Activated gamma-delta T cell treated with anti-CD3 and anti-CD28 coated beads, Interleukin-2, amount 50 U/mL, for 16 hours (primary cell): ENCODE measurements around the gene ROR2.

ENCODE experiments used
- DNase-seq: peaks from one replicate; pipeline ENCODE4 v3.0.0-alpha.2; 2020; ENCODE audit warnings: low read depth

The ROR2 gene

DNA sequence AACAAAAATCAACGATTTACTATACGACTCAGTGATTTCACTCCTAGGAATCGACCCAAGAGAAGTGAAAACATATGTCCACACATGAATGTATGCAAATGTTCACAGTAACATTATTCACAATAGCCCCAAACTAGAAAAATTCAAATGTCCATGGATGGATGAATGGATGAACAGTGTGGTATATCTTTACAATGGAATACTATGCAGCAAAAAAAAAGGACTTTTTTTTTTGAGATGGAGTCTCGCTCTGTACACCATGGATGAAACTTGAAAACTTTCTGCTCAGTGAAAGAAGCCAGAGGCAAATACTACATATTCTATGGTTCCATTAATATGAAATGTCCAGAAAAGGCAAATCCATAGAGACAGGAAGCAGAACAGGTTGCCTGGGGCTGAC, 233.8 kb downstream of the ROR2 start:
- no peak for DNase-seq

DNA sequence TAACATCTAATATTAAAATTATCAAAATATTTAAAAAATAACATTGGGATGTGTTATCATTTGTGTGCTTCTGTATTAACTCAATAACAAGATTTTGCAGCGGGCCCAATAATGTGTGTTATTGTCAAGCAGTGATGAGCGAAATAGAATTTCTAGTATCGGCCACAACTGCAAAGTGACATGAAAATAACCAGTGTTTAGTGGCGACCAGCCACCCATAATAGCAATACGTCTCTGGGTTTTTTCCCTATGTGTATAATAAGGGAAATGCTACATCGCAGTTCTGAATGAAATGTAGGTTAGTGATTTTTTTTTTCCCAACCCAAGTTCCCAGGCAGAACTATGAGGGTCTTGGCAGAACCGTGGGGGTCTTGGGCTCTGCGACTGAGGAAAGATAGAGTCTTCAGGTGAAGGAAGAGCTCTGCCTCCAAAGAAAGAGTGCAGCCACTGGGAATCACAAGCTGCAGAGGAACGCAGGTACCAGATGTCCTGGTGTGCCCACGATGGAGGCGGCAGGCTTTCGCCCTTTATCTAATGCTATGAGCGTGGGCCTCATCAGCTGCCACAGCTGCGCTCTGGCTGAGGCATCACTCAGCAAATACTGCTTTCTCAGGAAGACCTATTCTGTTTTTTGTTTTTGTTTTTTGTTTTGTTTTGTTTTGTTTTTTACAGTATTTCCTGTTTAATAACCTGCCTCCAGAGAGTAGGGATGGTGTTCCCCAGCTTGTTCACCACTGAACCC, 235.0 kb downstream of the ROR2 start:
- DNase-seq = no peak

DNA sequence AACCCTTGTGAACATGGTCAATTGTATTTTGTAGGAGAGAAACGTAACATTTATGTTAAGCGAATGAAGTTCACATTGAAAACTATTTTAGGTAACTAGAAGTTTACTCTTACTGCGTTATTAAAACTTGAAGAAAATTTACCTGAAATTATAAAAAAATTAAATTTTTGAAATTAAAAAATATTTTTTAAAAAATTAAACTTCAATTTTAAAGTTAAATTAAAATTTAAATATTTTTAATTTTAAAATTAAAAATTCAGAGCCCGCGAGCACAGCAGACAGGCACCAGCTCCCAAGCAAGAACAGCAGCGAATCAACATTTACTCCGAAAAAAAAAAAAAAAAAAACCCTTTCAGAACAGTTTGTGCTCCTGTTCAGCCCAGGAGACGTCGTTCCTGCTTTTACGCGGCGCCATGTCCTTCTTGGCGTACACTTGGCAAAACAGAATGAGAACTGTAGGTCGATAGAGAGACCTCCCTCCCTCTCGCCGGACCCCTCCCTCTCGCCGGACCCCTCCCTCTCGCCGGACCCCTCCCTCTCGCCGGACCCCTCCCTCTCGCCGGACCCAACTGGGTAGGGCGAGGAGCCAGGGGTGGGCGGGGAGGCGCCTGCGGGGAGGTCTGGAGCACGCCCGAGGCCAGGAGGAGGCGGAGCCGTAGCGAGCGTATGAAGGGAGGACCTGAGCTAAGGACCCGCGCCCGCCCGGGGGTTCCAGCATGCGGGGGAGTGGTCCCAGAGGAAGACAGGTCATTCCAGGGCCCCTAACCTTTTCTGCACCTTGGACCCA, 235.8 kb downstream of the ROR2 start:
- DNase-seq = no peak

DNA sequence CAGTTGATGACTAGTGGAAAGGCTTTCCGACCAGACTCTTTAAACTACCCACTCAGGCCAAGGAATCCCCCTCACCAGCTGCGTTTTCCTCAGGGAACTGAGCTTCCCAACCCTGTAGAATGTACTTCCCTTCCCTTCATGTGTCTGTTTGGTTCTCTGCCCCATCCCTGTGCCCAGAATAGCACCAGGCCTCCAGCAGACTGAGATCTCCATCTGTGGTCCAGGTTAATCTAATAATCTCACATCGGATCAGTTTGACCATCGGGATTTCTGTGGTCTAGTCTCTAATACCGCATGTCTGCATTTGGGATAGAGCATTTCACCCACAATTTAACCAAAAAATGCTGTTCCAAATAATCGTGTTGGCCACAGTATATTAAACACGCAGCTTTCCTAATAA, 237.2 kb downstream of the ROR2 start:
- no peak for DNase-seq

DNA sequence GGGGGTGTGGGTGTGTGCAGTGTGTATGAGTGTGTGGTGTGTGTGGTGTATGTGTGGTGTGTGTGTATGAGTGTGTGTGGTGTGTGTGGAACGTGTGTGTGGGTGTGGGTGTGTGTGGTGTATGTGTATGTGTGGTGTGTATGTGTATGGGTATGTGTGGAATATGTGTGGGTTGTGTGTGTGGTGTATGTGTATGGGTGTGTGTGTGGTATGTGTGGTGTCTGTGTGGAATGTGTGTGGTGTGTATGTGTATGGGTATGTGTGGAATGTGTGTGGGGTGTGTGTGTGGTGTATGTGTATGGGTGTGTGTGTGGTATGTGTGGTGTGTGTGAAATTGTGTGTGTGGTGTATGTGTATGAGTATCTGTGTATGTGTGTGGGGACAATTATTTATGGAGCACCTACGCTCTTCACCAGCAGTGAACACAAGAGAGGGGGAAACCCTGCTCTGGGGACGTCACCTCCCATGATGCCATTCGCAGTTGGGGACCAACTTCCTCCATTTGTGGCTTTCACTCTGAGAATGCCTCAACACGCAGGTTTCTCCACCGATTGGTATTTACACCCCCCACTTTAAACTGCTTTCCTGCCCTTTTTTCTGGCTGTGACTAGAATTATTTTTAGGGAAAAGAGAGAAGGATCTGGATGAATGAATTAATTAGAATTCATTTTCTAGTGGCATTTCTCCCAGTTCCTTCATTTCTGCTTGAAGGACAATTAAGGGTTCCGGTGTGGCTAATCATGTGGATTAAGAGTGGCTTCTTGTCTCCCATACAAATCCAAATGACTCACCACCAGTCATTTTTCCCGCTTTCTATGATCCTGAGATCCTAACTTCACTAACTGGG, 238.1 kb downstream of the ROR2 start:
- peak; percentile 37 for DNase-seq

DNA sequence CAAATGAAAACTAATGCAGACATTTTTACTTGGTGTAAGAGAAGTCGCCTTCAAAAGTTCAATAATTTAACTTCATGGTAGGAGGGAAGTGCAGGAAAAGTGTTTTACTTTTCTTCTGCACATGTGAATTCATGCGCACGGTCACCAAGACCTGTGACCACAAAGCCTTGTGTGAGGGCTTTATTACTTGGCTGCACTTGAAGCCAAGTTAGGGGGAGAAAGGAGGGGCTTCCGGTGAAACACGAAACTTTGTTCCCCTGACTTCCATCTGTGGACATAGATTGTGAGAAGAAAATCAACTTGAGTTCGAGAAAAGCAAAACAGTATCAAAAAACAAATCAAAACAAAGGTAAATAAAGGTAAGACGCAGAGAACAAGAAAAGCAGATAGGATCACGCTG, 239.9 kb downstream of the ROR2 start:
- DNase-seq = no peak

DNA sequence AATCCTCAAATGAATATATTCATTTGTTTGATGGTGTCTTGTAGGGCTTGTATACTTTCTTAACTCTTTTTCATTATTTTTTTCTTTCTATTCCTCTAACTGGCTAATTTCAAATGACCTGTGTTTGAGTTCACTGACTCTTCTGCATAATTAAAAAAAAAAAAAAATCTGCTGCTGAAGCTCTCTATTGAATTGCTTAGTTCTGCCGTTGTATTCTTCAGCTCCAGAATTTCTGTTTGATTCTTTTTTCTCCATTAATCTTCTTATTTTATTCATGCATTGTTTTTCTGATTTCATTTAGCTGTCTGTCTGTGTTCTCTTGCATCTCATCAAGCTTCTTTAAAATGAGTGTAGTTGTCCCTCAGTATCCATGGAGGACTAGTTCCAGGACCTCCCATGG, 244.6 kb downstream of the ROR2 start:
- DNase-seq = no peak

DNA sequence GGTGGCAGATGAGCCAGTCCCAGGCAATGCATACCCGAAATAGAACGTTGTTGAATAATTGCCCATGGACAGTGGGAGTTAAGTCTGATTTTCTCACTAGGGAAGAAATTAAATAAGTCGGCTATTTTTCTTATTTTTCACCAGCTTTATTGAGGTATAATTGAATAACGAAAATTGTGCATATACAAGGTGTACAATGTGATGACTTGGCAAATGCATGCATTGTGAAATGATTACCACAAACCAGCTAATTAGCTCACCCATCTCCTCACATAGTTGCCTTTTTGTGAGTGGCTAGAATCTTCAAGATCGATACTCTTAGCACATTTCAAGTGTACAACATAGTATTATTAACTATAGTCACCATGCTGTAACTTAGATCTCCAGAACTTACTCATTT, 249.6 kb downstream of the ROR2 start:
- DNase-seq = no peak

DNA sequence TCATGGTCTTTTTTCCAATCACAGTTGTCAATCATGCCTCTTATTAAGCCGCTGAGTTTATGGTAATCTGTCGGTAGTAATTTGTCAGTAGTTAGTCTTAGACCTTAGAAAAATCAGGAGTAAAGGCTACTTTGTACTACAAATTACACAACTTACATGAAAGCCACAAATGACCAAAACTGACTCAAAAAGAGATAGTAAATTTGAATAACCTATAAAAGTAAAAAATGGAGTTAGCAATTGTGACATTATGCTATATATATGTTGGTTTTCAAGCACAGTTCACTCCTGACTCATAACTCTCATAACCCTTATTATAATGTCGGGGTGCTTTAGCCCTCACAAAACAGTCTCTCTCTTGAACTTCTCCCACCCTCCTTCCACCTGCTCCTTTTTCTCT, 251.8 kb downstream of the ROR2 start:
- no peak for DNase-seq

DNA sequence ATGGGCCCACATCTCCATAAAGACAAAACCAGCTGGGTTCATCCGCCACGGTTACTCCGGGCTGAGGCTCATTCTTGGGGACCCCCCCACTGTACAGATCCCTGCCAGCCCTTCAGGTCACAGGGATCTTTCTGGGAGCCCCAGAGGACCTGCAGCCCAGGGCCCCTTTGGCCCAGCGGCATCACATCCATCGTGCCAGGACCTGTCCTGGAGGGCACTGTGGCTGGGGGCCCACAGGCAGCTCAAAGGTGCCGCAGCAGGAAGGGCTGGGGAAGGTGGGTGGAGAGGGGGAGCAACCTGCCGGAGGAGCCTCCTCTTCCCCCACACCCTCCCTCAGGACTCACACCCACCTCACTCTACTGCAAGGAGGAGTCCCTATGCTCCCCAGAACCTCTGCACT, 252.8 kb downstream of the ROR2 start:
- DNase-seq = no peak

DNA sequence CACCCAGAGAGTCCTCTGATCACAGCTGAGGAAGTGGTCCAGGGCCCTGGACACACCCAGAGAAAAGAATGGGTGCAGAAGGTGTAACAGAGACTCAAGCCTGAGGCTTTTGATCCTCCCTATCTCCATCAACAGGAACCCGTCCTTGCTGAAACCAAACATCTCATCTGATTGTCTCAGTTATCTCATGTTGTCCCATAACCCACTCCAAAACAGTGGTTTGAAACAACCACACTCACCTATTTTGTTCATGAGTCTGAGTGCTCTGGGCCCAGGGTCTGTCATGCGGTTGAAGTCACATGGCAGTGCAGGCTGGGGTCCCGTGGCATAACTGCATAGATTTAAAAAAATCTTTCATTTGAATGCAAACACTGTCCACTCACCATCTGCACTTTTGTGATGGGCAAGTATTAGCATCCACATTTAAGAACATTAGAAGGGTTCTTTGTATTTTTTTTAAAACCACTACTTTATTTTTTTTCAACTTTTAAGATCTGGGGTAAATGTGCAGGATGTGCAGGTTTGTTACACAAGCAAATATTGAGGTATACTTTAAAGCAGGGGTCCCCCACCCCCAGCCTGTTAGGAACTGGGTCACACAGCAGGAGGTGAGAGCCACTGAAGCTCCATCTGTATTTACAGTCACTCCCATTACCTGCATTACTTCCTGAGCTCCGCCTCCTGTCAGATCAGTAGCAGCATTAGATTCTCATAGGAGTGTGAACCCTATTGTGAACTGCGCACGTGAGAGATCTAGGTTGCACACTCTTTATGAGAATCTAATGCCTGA, 255.8 kb downstream of the ROR2 start:
- no peak for DNase-seq

DNA sequence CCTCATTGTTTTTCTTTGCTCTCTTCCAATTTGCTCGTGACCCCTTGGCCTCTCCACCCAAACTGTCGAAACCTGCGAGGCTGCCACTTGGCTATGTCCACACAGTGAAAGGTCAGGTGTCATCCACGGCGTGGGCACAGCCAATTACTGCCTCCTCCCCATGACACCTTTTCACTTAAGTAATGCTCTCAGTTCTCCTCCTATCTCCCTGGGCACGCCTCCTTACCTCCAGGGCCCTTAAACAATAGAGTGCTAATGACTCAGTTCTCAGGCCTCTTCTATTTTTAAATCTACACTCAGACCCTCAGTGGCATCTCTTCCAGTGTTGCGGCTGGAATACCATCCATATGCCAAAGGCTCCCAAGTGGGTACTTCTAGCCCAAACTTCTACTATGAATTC, 256.8 kb downstream of the ROR2 start:
- DNase-seq = no peak

DNA sequence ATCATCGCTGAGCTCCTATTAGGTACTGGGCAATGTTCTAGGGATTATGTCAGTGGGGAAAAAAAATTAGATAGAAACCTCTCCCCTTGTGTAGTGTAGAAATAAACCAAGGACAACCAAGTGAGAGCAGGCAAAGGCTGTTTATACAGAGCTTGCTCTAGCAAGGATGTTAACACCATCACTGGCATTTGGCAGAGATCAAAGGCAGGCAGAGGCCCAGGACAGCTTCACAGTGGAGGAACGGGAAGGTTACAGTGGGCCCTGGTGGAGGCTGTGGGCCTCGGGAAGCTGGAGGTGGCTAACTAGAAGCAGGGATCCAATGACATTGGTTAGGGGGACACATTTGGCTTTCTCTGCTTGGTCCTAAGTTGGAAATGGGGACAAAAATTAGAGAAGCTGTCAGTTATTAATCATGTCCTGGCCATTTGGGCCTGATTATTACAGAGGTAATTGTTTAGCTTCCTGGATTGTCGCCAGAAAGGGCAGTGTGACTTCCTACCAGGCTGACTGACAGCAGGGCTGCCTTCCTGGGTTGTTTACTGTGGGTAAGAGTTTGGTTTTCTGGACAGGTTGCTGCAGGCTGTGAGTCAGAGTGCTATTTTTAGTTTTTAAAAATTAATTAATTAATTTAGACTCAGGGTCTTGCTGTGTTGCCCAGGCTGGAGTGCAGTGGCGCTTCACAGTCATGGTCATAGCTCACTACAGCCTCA, 259.3 kb downstream of the ROR2 start:
- no peak for DNase-seq

DNA sequence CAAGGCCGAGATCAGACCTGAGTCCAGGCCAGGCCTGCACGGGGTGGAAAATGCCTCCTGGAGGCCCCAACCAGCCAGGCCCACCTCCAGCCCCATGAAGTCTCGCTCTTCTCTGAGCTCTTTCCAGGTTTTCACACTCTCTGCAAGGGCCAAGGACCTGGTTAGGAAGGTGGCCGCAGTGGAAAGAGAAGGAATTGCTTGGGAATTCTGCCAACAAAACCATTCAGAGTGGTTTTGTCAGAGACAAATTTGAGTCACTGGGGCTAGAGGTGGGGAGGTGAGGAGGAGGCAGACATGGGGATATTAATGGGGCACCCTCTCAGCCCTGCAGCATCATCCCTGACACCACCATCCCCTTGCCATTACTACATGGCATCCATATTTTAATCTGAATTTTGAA, 261.0 kb downstream of the ROR2 start:
- no peak for DNase-seq

DNA sequence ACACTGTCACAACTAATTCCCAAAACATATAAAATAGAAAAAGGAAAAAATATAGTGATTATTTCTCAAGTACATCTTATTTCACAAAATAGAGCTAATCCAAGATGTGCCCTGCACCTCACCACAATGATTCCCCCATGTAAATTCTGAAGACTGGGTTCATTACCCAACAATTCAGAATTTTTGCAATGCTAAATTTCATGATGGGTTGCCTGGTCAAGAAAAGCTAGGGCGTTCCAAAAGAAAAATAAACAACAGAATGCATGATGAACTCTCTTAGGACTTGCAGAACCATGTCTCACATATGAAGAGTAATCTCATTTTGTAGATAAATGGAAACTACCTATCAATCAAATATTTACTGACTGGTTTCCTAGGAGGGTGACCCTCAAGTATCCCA, 266.8 kb downstream of the ROR2 start:
- DNase-seq = no peak

DNA sequence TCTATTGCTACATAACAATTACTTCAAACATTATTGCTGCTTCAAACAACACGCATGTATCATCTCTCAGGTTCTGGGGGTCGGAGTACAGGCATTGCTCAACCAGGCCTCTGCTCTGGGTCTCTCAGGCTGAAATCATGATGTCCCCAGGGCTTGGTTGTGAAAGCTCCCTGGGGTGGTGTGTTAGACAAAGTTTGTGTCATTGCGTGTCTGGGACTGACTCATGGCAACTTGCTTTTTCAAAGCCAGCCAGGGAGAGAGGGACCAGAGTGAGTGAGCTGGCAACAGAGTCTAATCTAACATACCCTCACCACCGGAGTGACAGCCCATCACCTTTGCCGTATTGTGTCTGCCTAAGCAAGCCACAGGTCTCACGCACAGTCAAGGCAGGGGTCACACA, 267.2 kb downstream of the ROR2 start:
- no peak for DNase-seq

DNA sequence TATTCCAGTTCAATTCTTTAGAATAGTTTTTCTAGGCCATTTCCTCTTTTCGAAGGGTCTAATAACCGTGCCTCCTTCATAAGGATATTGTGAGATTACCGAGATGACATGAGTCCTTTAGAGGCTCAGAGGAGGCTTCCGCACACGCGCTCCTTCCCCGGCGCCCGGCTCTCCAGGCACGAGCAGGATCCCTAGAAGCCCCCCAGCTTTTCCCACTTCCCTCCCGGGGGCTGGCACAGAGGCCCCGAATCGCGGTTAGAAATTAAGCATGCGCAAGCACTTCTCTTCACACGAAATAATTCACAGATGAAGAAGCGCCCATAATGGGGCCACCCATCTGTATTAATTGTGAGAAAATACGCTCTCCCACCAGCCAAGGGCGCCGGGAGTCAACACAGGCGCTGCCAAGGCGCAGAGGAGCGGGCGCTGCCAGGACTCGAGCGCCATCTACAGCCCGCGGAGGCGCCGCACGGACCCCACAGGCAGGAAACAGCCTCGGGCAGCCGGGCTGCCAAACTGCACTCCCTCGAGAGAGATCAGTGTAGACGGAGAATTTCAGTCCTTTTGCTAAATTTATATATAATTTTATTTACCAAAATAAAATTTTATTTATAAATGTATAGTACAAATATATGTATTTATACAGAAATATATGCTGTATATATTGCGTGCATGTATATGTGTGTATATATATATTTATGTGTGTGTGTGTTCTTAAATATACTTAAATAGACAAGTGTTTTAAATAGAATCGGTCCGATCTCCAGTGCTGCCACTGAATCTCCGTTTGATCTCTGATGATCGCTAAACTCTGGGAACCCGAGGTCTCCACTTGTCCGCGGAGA, 268.3 kb downstream of the ROR2 start:
- DNase-seq = peak; percentile 54

DNA sequence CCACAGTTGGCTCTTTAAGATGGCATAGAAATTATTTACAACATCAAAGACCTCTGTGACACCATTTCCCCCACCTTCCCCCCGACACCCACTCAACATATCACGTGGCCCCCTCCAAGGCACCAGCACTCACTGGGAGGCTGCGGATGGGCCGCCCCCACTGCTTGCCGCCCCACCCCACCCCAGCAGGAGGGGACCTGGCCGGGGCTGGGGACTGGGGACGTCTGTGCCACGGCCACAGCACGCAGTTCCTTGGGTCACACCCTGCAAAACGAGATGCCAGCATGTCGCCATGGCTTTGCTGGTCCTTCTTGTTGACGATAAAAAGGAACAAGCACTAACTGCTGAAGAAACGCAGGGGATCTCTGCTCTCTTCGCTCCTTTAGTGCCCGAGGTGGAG, 269.0 kb downstream of the ROR2 start:
- no peak for DNase-seq

DNA sequence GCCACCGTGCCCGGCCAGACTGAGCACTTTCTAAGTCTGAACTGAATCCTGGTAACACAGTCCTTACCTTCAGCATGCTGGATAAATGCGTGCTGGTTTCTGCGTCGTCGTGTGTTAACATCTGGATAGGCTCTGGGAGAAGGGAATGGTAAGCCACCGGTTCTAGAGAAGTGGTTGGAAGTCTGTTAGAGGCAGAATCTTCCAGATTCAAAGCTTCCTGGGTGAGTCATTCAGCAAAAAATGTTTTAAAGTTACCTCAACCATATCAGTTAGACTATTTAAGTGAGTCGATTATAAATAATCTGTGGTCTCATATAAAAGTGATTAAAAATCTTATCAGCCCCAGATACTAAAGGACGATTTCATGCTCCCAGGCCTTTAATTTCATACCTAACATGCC, 269.9 kb downstream of the ROR2 start:
- no peak for DNase-seq

DNA sequence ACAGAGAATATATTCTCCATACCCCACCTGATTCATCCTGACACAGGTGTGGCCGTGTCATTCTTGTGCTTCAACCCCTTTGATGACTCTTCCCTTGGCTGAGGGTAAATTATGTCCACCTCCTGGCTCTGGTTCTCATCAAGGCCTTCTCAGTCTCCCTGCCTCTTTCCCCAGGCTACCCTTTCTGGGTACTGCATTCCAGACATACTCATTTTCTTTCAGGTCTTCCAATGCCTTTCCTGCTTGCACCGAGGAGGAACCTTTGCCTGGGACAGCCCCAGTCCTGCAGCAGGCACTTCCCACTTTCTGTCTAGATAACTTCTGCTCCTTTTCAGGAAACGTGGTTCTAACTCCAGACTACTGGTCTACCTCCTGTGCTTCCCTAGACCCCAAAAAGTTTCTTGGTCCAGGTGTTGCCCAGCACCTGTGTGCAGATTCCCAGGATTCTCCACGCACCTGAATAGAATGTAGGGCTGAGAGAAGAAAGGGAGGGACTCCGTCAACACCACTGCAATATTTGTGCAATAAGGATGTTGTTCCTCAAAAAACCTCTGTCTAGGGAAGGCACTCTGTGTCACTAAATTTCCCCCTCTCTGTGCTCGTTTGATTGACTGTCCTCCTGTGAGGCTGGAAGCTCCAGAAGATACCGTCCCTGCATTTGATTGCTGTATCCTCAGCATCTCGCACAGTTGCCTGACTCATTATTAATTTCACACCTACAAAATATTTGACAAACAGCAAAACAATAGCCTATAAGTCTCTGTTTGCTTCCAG, 271.0 kb downstream of the ROR2 start:
- DNase-seq = no peak
